Right atrium auricular region (tissue), 2 donors: Measurements from ENCODE around the gene ZNF532. TPM values are rescaled to one million over a fixed set of nuclear protein-coding genes. Genes with fewer than 3 reads are reported as not detected.

Experiments
- DNase-seq: peaks from one replicate; pipeline ENCODE4 v3.0.0-alpha.2; 2019; ENCODE audit warnings: low spot score
- H3K27ac ChIP-seq, 2 donors: fragments of 200-600 bp; sonication (generic); 1 replicate in 1 of 2; 2 replicates in 1 of 2; pipeline ENCODE4 v1.5.1; 2016 to 2019
- H3K27me3 ChIP-seq, 2 donors: fragments of 200-600 bp; sonication (generic); one replicate each; pipeline versions ENCODE4 v1.5.1 to v1.6.0; 2017 to 2019
- H3K36me3 ChIP-seq: fragments of 200-600 bp; sonication (generic); one replicate; pipeline ENCODE4 v1.5.1; 2016
- H3K4me1 ChIP-seq, 2 donors: fragments of 200-600 bp; sonication (generic); one replicate each; pipeline versions ENCODE4 v1.5.1 to v1.6.0; 2017 to 2019
- H3K4me3 ChIP-seq, 2 donors: fragments of 200-600 bp; sonication (generic); 1 replicate in 1 of 2; 2 replicates in 1 of 2; pipeline ENCODE4 v1.5.1; 2017 to 2019; ENCODE audit warnings: mild to moderate bottlenecking in 1 of 2, moderate library complexity in 1 of 2
- H3K9me3 ChIP-seq, 2 donors: fragments of 200-600 bp; sonication (generic); one replicate each; pipeline ENCODE4 v1.5.1; 2019
- CTCF ChIP-seq, 2 donors: fragments of 200-600 bp; sonication (generic); IDR thresholded peaks; one replicate each; pipeline ENCODE4 v1.5.1; 2019; ENCODE audit warnings: antibody characterized with exemption in 2 of 2
- total RNA-seq, 2 donors: library from RNA; depleted of rRNA; stranded (reverse); fragments of >200 nt; gene quantifications; one replicate each; pipeline ENCODE4 v1.1.0, GENCODE V29; 2016

Gene ZNF532
- total RNA-seq, 2 donors from 2014 or later, result 53.1 to 59.5 TPM

- no peaks in the 10 kb centered on the region for H3K27me3 ChIP-seq
- DNase-seq, result no peak
- no peak for TF ChIP-seq CTCF (IDR thresholded peaks at IDR 0.05)
- H3K36me3 ChIP-seq, result peaks cover 19% of the 10 kb centered on the region
- H3K4me3 ChIP-seq, result peak overlapping the region in 1 of 2 donors; percentile 18
- peak overlapping the region; percentile 96 to 98 for H3K27ac ChIP-seq
- H3K9me3 ChIP-seq, result no peaks in the 10 kb centered on the region
- H3K4me1 ChIP-seq, result peaks cover 0 to 68% of the 10 kb centered on the region in 2 donors
These were observed 2.7 kb downstream of the ZNF532 start for GRCh38 chr18:58867281-58867961.

- no peak for DNase-seq
- Histone ChIP-seq H3K27ac (no peak overlapping the region), H3K9me3 (no peaks in the 10 kb centered on the region), H3K27me3 (no peaks in the 10 kb centered on the region), H3K36me3 (peaks cover 23% of the 10 kb centered on the region), H3K4me3 (no peak overlapping the region), H3K4me1 (peaks cover 0 to 63% of the 10 kb centered on the region in 2 donors)
- TF ChIP-seq CTCF (IDR thresholded peaks at IDR 0.05), result no peak
These were observed 3.8 kb downstream of the ZNF532 start for GRCh38 chr18:58868440-58868839.

- TF ChIP-seq CTCF (IDR thresholded peaks at IDR 0.05), result no peak
- peak overlapping the region in 1 of 2 donors; percentile 15 for H3K27ac ChIP-seq
- peaks cover 0 to 50% of the 10 kb centered on the region in 2 donors for H3K4me1 ChIP-seq
- H3K4me3 ChIP-seq, result no peak overlapping the region
- no peak for DNase-seq
- no peaks in the 10 kb centered on the region for H3K27me3 ChIP-seq
- peaks cover 31% of the 10 kb centered on the region for H3K36me3 ChIP-seq
- no peaks in the 10 kb centered on the region for H3K9me3 ChIP-seq
These were observed 5.5 kb downstream of the ZNF532 start for GRCh38 chr18:58870130-58870529.

GRCh38 chr18:58870621-58871020 is 5.9 kb downstream of the ZNF532 start:
- Histone ChIP-seq H3K4me3 (no peak overlapping the region), H3K27me3 (no peaks in the 10 kb centered on the region), H3K27ac (peak overlapping the region in 1 of 2 donors; percentile 15), H3K4me1 (peaks cover 0 to 45% of the 10 kb centered on the region in 2 donors), H3K9me3 (no peaks in the 10 kb centered on the region), H3K36me3 (peaks cover 36% of the 10 kb centered on the region)
- DNase-seq, result no peak
- no peak for TF ChIP-seq CTCF (IDR thresholded peaks at IDR 0.05)

- TF ChIP-seq CTCF (IDR thresholded peaks at IDR 0.05), result no peak
- H3K9me3 ChIP-seq, result no peaks in the 10 kb centered on the region
- H3K4me3 ChIP-seq, result no peak overlapping the region
- peaks cover 44% of the 10 kb centered on the region for H3K36me3 ChIP-seq
- H3K27ac ChIP-seq, result peak overlapping the region in 1 of 2 donors; percentile 40
- no peaks in the 10 kb centered on the region for H3K27me3 ChIP-seq
- DNase-seq, result no peak
- H3K4me1 ChIP-seq, result peaks cover 0 to 33% of the 10 kb centered on the region in 2 donors
These were observed 7.1 kb downstream of the ZNF532 start for GRCh38 chr18:58871514-58872420.
